Keratinocyte (primary cell): ENCODE measurements around the gene TMEM132D.

Source experiments
- EZH2 ChIP-seq: IDR thresholded peaks from one replicate; pipeline ENCODE4 v1.6.1; 2012; ENCODE audit warnings: inconsistent platforms, mild to moderate bottlenecking, low read length, moderate library complexity
- TF ChIP-seq, protein P1 (sequence below), 3 experiments: IDR thresholded peaks in 1 of 3; conservative IDR thresholded peaks in 1 of 3; optimal IDR thresholded peaks in 1 of 3; 2 replicates in 2 of 3; 3 replicates in 1 of 3; pipeline versions ENCODE3 to v1.5.1; 2011; ENCODE audit warnings: low read length in 3 of 3, mild to moderate bottlenecking in 3 of 3, moderate library complexity in 2 of 3, control low read depth in 1 of 3, inconsistent platforms in 1 of 3; ENCODE audit not compliant: insufficient read depth in 2 of 3; ENCODE audit errors: extremely low read depth in 1 of 3

DNA sequence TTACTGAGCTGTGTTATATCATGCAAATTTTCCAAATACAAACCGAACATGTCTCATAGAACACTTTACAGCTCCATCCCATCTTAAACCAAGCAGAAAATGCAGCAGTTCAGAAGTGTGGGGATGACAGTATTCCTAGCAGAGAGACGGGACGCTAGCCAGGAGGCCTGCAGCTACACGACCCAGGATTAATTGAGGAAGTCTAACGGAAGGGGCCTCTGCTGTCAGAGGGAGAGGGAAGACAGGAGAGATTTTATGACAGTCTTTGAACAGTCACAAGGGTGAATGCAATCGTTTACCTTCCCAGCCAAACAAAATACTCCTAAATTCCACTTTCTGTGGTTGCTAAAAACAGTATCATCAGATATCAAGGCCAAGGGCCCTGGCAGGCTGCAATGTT is 261.9 kb downstream of the TMEM132D start:
- TF ChIP-seq, protein P1, sequence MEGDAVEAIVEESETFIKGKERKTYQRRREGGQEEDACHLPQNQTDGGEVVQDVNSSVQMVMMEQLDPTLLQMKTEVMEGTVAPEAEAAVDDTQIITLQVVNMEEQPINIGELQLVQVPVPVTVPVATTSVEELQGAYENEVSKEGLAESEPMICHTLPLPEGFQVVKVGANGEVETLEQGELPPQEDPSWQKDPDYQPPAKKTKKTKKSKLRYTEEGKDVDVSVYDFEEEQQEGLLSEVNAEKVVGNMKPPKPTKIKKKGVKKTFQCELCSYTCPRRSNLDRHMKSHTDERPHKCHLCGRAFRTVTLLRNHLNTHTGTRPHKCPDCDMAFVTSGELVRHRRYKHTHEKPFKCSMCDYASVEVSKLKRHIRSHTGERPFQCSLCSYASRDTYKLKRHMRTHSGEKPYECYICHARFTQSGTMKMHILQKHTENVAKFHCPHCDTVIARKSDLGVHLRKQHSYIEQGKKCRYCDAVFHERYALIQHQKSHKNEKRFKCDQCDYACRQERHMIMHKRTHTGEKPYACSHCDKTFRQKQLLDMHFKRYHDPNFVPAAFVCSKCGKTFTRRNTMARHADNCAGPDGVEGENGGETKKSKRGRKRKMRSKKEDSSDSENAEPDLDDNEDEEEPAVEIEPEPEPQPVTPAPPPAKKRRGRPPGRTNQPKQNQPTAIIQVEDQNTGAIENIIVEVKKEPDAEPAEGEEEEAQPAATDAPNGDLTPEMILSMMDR (optimal IDR thresholded peaks at IDR 0.05 in 1 of 3, IDR thresholded peaks at IDR 0.05 in 1 of 3, conservative IDR thresholded peaks at IDR 0.05 in 1 of 3; ENCODE audit: extremely low read depth in 1 of 3, insufficient read depth in 2 of 3, low read length in 3 of 3), result no peak
- TF ChIP-seq EZH2, result no peak
